AG10803 (cell line): ENCODE results near the gene CYB5R4.

Experiments used
- DNase-seq: peaks from one replicate; pipeline ENCODE4 v3.0.0; 2010; ENCODE audit warnings: low read depth
- H3K4me3 ChIP-seq: 2 replicates; pipeline ENCODE4 v1.5.1; 2011; ENCODE audit warnings: mild to moderate bottlenecking, low read length, control low read depth
- TF ChIP-seq, protein P1 (sequence below): conservative IDR thresholded peaks from 2 replicates; pipeline ENCODE4 v1.5.1; 2011; ENCODE audit warnings: mild to moderate bottlenecking, low read length, control low read depth, inconsistent platforms

The CYB5R4 gene

DNA sequence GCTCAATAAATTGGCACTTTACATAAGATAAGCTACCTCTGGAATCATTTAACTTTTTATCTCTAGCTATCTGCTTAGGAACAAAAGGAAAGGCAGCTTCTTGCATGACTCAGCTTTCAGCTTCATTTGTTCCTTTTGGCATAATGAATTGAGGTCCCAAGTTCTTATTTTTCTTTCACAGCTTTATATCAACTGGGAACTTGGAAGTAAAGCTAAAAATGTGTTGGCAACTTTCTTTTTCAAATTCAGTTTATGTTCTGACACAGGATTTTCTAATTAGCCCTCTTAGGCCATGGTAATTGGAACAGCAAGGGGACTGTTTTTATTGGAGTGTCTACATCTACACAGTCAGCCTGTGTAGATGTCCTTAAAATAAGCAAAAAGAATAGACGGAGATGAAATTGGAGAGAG is 118.8 kb downstream of the CYB5R4 start:
- peak; percentile 3 for DNase-seq
- no peak overlapping the region for H3K4me3 ChIP-seq
- TF ChIP-seq, protein P1, sequence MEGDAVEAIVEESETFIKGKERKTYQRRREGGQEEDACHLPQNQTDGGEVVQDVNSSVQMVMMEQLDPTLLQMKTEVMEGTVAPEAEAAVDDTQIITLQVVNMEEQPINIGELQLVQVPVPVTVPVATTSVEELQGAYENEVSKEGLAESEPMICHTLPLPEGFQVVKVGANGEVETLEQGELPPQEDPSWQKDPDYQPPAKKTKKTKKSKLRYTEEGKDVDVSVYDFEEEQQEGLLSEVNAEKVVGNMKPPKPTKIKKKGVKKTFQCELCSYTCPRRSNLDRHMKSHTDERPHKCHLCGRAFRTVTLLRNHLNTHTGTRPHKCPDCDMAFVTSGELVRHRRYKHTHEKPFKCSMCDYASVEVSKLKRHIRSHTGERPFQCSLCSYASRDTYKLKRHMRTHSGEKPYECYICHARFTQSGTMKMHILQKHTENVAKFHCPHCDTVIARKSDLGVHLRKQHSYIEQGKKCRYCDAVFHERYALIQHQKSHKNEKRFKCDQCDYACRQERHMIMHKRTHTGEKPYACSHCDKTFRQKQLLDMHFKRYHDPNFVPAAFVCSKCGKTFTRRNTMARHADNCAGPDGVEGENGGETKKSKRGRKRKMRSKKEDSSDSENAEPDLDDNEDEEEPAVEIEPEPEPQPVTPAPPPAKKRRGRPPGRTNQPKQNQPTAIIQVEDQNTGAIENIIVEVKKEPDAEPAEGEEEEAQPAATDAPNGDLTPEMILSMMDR, result no peak

DNA sequence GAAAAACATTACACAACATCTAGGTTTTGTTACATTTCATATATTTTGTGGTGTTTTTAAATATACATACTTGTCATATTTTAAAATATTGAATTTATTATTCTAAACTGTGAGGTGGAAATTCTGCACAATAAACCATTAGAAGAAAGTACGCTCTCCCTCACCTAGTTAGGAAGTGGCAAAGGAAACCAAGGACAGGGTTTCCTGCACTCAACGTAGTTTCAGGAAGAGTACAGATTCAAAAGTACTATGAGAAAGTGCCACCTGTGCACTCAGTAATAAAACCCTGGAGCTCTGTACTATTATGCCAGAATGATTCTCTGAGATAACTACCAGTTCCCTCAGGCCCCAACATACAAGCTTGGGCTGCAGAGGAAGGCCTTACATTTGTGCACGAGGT is 119.5 kb downstream of the CYB5R4 start:
- H3K4me3 ChIP-seq, result no peak overlapping the region
- TF ChIP-seq, protein P1, result no peak
- DNase-seq, result no peak

DNA sequence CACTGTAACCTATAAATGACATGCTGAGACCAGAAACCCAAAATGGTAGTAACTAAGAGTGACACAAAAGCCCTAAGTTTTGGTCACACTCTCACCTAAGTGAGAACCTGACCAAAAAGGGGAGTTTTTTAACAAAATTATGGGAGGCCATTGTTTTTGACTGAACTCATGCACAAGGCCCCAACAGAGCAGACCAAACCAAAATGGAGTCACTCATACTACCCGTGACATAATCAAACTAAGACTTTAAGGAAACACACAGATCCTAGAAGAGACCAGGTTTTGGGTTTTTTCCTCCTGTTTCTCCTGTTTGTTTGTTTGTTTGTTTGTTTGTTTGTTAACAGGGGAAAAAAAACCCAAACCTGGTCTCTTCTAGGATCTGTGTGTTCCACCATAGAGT is 124.9 kb downstream of the CYB5R4 start:
- no peak overlapping the region for H3K4me3 ChIP-seq
- DNase-seq, result no peak
- TF ChIP-seq, protein P1, result no peak

DNA sequence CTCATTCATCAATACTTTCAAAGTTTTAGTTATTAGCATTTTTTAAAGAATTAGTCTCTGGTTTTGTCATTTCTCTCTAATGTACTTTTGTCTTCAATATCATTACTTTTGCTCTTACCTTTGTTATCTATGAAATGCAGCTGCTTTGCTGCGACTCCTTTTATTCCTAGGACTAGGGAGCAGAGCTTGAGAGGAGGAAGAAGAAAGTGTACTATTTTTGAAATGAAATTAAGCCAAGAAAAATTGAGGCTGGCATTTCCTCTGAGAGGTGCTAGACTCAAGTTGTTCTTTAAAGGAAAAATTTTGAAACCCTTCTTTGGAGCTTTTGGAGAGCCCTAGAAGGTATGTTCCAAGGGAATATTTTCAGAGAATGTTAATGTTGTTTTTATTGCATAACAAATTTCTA is 125.8 kb downstream of the CYB5R4 start:
- H3K4me3 ChIP-seq, result no peak overlapping the region
- TF ChIP-seq, protein P1, result no peak
- no peak for DNase-seq

DNA sequence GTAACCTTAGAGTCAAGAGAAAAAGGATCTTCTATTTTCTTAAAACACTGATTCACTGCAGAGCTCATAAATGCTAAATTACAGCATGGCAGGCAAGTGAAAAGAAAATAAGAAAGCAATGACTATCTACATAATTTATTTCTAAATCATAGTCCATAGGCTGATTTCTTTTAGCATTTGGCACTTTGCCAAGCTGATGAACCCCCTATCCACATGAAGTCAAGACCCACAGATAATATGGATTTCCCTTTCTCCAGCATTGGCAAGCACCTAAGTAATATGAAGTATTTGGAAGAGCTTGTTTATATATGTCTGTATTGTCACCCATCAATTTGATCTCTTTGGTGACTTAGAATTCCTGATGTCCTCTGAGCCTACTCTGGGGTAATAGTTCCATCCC is 126.2 kb downstream of the CYB5R4 start:
- no peak overlapping the region for H3K4me3 ChIP-seq
- TF ChIP-seq, protein P1, result no peak
- DNase-seq, result no peak

DNA sequence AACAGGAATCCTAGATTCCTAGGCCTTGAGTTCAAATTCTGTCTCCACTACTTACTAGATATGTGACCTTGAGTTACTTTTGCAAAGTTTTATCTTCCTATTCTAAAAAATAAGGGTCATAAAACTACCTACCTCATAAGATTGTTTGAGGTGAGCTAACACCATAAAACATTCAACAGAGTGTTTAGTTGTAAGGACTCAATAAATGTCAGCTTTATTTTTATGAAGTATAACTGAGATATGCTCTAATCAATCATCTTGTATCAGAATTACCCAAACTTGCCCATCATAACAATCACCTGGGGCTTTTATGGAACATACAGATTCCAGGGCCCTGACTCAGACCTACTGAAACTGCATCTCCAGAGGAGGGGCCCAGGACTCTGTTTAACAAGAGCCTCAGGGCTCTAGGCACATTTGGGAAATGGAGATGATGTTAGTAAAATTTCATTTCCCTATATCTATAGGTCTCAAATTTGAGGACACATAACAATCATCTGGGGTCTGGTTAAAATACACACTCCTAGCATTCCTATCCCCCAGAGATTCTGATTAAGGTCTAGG is 138.6 kb downstream of the CYB5R4 start:
- no peak overlapping the region for H3K4me3 ChIP-seq
- TF ChIP-seq, protein P1, result no peak
- DNase-seq, result no peak

DNA sequence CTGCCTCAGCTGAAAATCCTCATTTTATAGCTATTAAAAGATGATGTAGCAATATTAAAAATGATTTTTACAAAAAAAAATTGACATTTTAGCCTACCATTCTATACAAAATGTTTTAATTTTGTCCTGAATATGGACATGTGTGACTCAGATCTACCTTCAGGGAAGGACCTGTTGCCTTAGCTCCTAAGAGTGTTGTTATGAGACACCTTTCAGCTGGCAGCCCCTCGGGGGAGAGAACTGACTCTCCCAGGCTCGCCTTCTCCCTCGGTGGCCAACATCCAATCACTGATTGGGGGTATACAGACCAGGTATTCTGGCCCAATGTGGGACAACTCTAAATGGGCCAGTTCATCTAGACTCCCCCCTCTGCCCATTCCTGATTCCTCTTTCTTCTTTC is 141.6 kb downstream of the CYB5R4 start:
- DNase-seq, result no peak
- H3K4me3 ChIP-seq, result no peak overlapping the region
- TF ChIP-seq, protein P1, result no peak
